Neural cell (in vitro differentiated cells): Measurements from ENCODE around the gene NUBPL. TPM values are rescaled to one million over a fixed set of nuclear protein-coding genes. Genes with fewer than 3 reads are reported as not detected.

Experiments
- H2AFZ ChIP-seq: fragments of 200-600, 300-800 bp; sonication (generic), shearing (Covaris generic); 2 replicates; pipeline ENCODE4 v1.6.0; 2014; ENCODE audit warnings: low read depth, mild to moderate bottlenecking, antibody characterized with exemption, low read length, moderate library complexity
- H3F3A ChIP-seq: fragments of 200-600 bp; shearing (Covaris generic); 2 replicates; pipeline ENCODE4 v1.6.1; 2016; ENCODE audit warnings: mild to moderate bottlenecking, moderate library complexity, mixed read lengths, antibody characterized with exemption, low read length; ENCODE audit not compliant: insufficient read depth, poor library complexity, severe bottlenecking
- H3K27ac ChIP-seq: fragments of 200-600, 300-800 bp; sonication (generic), shearing (Covaris generic); 2 replicates; pipeline ENCODE4 v1.5.1; 2014; ENCODE audit warnings: mild to moderate bottlenecking, low read length, moderate library complexity
- H3K27me3 ChIP-seq: fragments of 300-800, 200-600 bp; sonication (generic), shearing (Covaris generic); 2 replicates; pipeline ENCODE4 v1.6.0; 2014; ENCODE audit warnings: mild to moderate bottlenecking, low read depth, low read length, moderate library complexity; ENCODE audit not compliant: insufficient read depth
- H3K36me3 ChIP-seq: fragments of 300-800, 200-600 bp; sonication (generic), shearing (Covaris generic); 2 replicates; pipeline ENCODE4 v1.5.1; 2014; ENCODE audit warnings: mild to moderate bottlenecking, antibody characterized with exemption, low read length, moderate library complexity; ENCODE audit not compliant: insufficient read depth
- H3K4me2 ChIP-seq: fragments of 300-800, 200-600 bp; sonication (generic), shearing (Covaris generic); 2 replicates; pipeline ENCODE4 v1.6.0; 2014; ENCODE audit warnings: mild to moderate bottlenecking, low read length
- H3K4me3 ChIP-seq: fragments of 300-800, 200-600 bp; sonication (generic), shearing (Covaris generic); 2 replicates; pipeline ENCODE4 v1.5.1; 2014; ENCODE audit warnings: mild to moderate bottlenecking, low read length, moderate library complexity
- H3K79me2 ChIP-seq: fragments of 200-600 bp; shearing (Covaris generic); replicated peaks from 2 replicates; pipeline ENCODE4 v1.6.0; 2014; ENCODE audit warnings: mild to moderate bottlenecking, low read length, moderate library complexity; ENCODE audit not compliant: insufficient read depth
- H3K9ac ChIP-seq: fragments of 300-800, 200-600 bp; sonication (generic), shearing (Covaris generic); 2 replicates; pipeline ENCODE4 v1.6.1; 2016; ENCODE audit warnings: mild to moderate bottlenecking, low read length, mixed read lengths
- H3K9me2 ChIP-seq: fragments of 200-600 bp; shearing (Covaris generic); 2 replicates; pipeline ENCODE4 v1.6.1; 2016; ENCODE audit warnings: mild to moderate bottlenecking, low read length, mixed read lengths; ENCODE audit not compliant: insufficient read depth
- H3K9me3 ChIP-seq: fragments of 200-600, 300-800 bp; sonication (generic), shearing (Covaris generic); 2 replicates; pipeline ENCODE4 v1.6.1; 2016; ENCODE audit warnings: mild to moderate bottlenecking, mixed run types, low read length, moderate library complexity, mixed read lengths
- H4K20me1 ChIP-seq: fragments of 200-600 bp; shearing (Covaris generic); 2 replicates; pipeline ENCODE4 v1.6.1; 2016; ENCODE audit warnings: mild to moderate bottlenecking, mixed run types; ENCODE audit not compliant: insufficient read depth
- CTCF ChIP-seq: fragments of 450-650 bp; IDR thresholded peaks from 2 replicates; pipeline ENCODE4 v1.5.1; 2014; ENCODE audit warnings: antibody characterized with exemption, mild to moderate bottlenecking, moderate library complexity; ENCODE audit not compliant: poor library complexity, severe bottlenecking
- EP300 ChIP-seq: fragments of 450-650 bp; conservative IDR thresholded peaks from 2 replicates; pipeline ENCODE4 v1.6.1; 2014; ENCODE audit warnings: antibody characterized with exemption, mild to moderate bottlenecking, moderate library complexity; ENCODE audit not compliant: poor library complexity, severe bottlenecking
- EZH2 ChIP-seq: fragments of 200-600, 300-800 bp; shearing (Covaris generic), sonication (generic); IDR thresholded peaks from 2 replicates; pipeline ENCODE4 v1.6.1; 2014; ENCODE audit warnings: antibody characterized with exemption, low read length, borderline replicate concordance, mild to moderate bottlenecking; ENCODE audit not compliant: insufficient read depth, poor library complexity, severe bottlenecking
- MXI1 ChIP-seq: fragments of 450-650 bp; conservative IDR thresholded peaks from 2 replicates; pipeline ENCODE4 v1.6.1; 2014; ENCODE audit warnings: antibody characterized with exemption, mild to moderate bottlenecking; ENCODE audit not compliant: poor library complexity, severe bottlenecking
- POLR2AphosphoS5 ChIP-seq: IDR thresholded peaks from 2 replicates; pipeline ENCODE4 v1.6.1; 2012
- RAD21 ChIP-seq: fragments of 450-650 bp; conservative IDR thresholded peaks from 2 replicates; pipeline ENCODE4 v1.6.1; 2014; ENCODE audit warnings: antibody characterized with exemption, mild to moderate bottlenecking, moderate library complexity
- REST ChIP-seq: IDR thresholded peaks from 2 replicates; pipeline ENCODE4 v1.6.1; 2012; ENCODE audit warnings: borderline replicate concordance
- SMC3 ChIP-seq: fragments of 450-650 bp; conservative IDR thresholded peaks from 2 replicates; pipeline ENCODE4 v1.6.1; 2014; ENCODE audit warnings: antibody characterized with exemption, mild to moderate bottlenecking, moderate library complexity; ENCODE audit not compliant: poor library complexity
- TAF1 ChIP-seq: IDR thresholded peaks from 2 replicates; pipeline ENCODE4 v1.6.1; 2012; ENCODE audit warnings: low read depth
- polyA plus RNA-seq: library from polyadenylated mRNA; depleted of rRNA; stranded (reverse); fragments of >200 nt; gene quantifications from 2 replicates; pipeline ENCODE4 v1.2.3, GENCODE V29; 2014

Gene NUBPL
- polyA plus RNA-seq, 1 donor from 2014 or later: 3.1 TPM

- no peak overlapping the region for H2AFZ ChIP-seq
- H3K4me2 ChIP-seq: no peak overlapping the region
- H4K20me1 ChIP-seq: no peaks in the 10 kb centered on the region
Measured at GRCh38 chr14:31578266-31578665, 17.1 kb downstream of the NUBPL start.

GRCh38 chr14:31578792-31579501 lies 17.7 kb downstream of the NUBPL start:
- Histone ChIP-seq H3K4me3 (no peak overlapping the region), H3F3A (no peaks in the 10 kb centered on the region), H3K36me3 (no peaks in the 10 kb centered on the region), H3K9ac (no peak overlapping the region), H3K9me2 (no peaks in the 10 kb centered on the region), H3K9me3 (no peaks in the 10 kb centered on the region), H3K27me3 (no peaks in the 10 kb centered on the region), H4K20me1 (no peaks in the 10 kb centered on the region), H3K79me2 (no peaks in the 10 kb centered on the region), H2AFZ (no peak overlapping the region), H3K4me2 (no peak overlapping the region), H3K27ac (no peak overlapping the region)
- no peak for TF ChIP-seq TAF1
- TF ChIP-seq REST: no peak
- no peak for TF ChIP-seq MXI1
- TF ChIP-seq POLR2AphosphoS5: no peak
- no peak for TF ChIP-seq RAD21
- TF ChIP-seq CTCF: no peak

More at GRCh38 chr14:31578266-31578665, 17.1 kb downstream of the NUBPL start:
- Histone ChIP-seq H3K27ac (no peak overlapping the region), H3K79me2 (no peaks in the 10 kb centered on the region), H3F3A (no peaks in the 10 kb centered on the region), H3K9me3 (no peaks in the 10 kb centered on the region), H3K9ac (no peak overlapping the region), H3K9me2 (no peaks in the 10 kb centered on the region), H3K27me3 (no peaks in the 10 kb centered on the region), H3K4me3 (no peak overlapping the region), H3K36me3 (no peaks in the 10 kb centered on the region)
- TF ChIP-seq SMC3 (no peak), REST (no peak), EP300 (no peak), MXI1 (no peak), EZH2 (no peak), RAD21 (no peak), CTCF (no peak), TAF1 (no peak), POLR2AphosphoS5 (no peak)
